HepG2 (cell line): ENCODE results near the gene GLIPR1L1. TPM values are rescaled to one million over a fixed set of nuclear protein-coding genes. Genes with fewer than 3 reads are reported as not detected.
A peak's percentile ranks its signal among the peaks of the same experiment; 100 is the strongest.

Experiments used
- AKNA ChIP-seq: sonication (generic); formaldehyde crosslinking; IDR thresholded peaks from 2 replicates; pipeline ENCODE4 v1.4.0; 2020; ENCODE audit warnings: missing genetic modification reagents, borderline replicate concordance
- CENPX ChIP-seq: sonication (generic); formaldehyde crosslinking; IDR thresholded peaks from 2 replicates; pipeline ENCODE4 v1.9.0; 2021; ENCODE audit warnings: mild to moderate bottlenecking, missing genetic modification reagents, moderate library complexity
- GABPA ChIP-seq, 2 experiments: IDR thresholded peaks; 2 replicates each; pipeline ENCODE4 v1.6.1; 2011 to 2016; ENCODE audit warnings: low read depth in 2 of 2, low read length in 1 of 2, missing biosample characterization in 1 of 2, missing genetic modification characterization in 1 of 2
- HNRNPK ChIP-seq: fragments of 200-400 bp; formaldehyde crosslinking; IDR thresholded peaks from 2 replicates; pipeline ENCODE4 v1.6.1; 2018; ENCODE audit warnings: low read length, low read depth, moderate library complexity, mild to moderate bottlenecking; ENCODE audit not compliant: poor library complexity, severe bottlenecking
- KLF12 ChIP-seq: sonication (generic); formaldehyde crosslinking; IDR thresholded peaks from 2 replicates; pipeline ENCODE4 v1.4.0; 2020; ENCODE audit warnings: missing genetic modification reagents, borderline replicate concordance
- SPEN ChIP-seq: sonication (generic); formaldehyde crosslinking; IDR thresholded peaks from 2 replicates; pipeline ENCODE4 v1.5.1; 2020; ENCODE audit warnings: low read depth, mild to moderate bottlenecking, missing genetic modification reagents
- ZNF333 ChIP-seq: sonication (generic); formaldehyde crosslinking; IDR thresholded peaks from 2 replicates; pipeline ENCODE4 v1.4.0; 2020; ENCODE audit warnings: mild to moderate bottlenecking, missing genetic modification reagents, borderline replicate concordance
- ZNF687 ChIP-seq: sonication (generic); formaldehyde crosslinking; IDR thresholded peaks from 2 replicates; pipeline ENCODE4 v1.5.1; 2020; ENCODE audit warnings: mild to moderate bottlenecking, missing genetic modification reagents, moderate library complexity
- polyA plus RNA-seq, 8 experiments: library from polyadenylated mRNA; depleted of rRNA in 3 of 8; stranded (reverse) in 7 of 8; unstranded in 1 of 8; fragments of >200 nt; fragmentation: Illumina TruSeq in 4 of 8; extraction: Trizol in 4 of 8; gene quantifications; 2 replicates each; pipeline versions ENCODE4 v1.2.1 to v1.2.3, GENCODE V29; 2011 to 2016; ENCODE audit warnings: low read depth in 4 of 8, missing spikeins in 1 of 8, mixed read lengths in 1 of 8; ENCODE audit not compliant: insufficient read depth in 1 of 8
- total RNA-seq, 5 experiments: library from RNA; depleted of rRNA; stranded (reverse); fragments of >200 nt; fragmentation: Illumina TruSeq; extraction: Trizol; gene quantifications; 2 replicates each; pipeline ENCODE4 v1.2.3, GENCODE V29; 2016; ENCODE audit warnings: low read depth in 1 of 5
- TF ChIP-seq, protein P1 (sequence below): sonication (generic); formaldehyde crosslinking; IDR thresholded peaks from 2 replicates; pipeline ENCODE4 v1.9.0; 2021; ENCODE audit warnings: missing genetic modification reagents, borderline replicate concordance
- TF ChIP-seq, protein P2 (sequence below): sonication (generic); formaldehyde crosslinking; IDR thresholded peaks from 2 replicates; pipeline ENCODE4 v1.4.0; 2020; ENCODE audit warnings: missing genetic modification reagents

The GLIPR1L1 gene
- total and polyA plus RNA-seq, 2 of the 13 experiments (the other 11 are each of a cell fraction or from before 2014, with no cell fraction given): not detected

DNA sequence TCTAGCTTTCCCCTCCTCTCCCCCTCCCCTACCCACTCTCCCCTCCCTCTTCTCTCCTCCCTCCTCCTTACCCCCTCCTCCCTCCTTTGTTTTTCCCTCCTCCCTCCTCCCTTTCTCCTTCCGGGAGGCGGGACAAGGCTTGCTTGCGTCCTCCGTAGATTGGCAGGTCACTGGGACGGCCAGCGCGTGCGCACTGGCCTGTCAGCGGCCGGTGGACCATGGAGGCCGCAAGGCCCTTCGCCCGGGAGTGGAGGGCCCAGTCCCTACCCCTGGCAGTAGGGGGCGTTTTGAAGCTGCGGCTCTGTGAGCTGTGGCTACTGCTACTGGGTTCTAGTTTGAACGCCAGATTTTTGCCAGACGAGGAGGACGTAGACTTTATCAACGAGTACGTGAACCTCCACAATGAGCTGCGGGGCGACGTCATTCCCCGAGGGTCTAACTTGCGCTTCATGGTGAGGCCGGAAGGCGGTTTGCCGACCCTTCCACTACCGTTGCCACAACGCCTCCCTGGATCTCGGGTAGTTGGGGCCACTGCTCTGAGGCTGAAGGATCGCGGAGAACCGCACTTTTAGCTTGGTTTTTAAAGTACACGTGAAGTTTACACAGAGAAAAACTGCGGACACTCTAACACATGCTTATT lies 56.5 kb downstream of the GLIPR1L1 start, which contains the start of gene GLIPR1L2 (continued):
- no peak for TF ChIP-seq AKNA (CRISPR knock-in tag)
- TF ChIP-seq GABPA (IDR thresholded peaks at IDR 0.05; ENCODE audit: low read depth, low read length): no peak
- TF ChIP-seq GABPA (CRISPR knock-in tag; IDR thresholded peaks at IDR 0.05; ENCODE audit: low read depth): peak; percentile 73
- TF ChIP-seq HNRNPK: peak; percentile 64
- TF ChIP-seq SPEN: no peak
- TF ChIP-seq, protein P1, sequence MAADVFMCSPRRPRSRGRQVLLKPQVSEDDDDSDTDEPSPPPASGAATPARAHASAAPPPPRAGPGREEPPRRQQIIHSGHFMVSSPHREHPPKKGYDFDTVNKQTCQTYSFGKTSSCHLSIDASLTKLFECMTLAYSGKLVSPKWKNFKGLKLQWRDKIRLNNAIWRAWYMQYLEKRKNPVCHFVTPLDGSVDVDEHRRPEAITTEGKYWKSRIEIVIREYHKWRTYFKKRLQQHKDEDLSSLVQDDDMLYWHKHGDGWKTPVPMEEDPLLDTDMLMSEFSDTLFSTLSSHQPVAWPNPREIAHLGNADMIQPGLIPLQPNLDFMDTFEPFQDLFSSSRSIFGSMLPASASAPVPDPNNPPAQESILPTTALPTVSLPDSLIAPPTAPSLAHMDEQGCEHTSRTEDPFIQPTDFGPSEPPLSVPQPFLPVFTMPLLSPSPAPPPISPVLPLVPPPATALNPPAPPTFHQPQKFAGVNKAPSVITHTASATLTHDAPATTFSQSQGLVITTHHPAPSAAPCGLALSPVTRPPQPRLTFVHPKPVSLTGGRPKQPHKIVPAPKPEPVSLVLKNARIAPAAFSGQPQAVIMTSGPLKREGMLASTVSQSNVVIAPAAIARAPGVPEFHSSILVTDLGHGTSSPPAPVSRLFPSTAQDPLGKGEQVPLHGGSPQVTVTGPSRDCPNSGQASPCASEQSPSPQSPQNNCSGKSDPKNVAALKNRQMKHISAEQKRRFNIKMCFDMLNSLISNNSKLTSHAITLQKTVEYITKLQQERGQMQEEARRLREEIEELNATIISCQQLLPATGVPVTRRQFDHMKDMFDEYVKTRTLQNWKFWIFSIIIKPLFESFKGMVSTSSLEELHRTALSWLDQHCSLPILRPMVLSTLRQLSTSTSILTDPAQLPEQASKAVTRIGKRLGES (CRISPR knock-in tag): no peak
- TF ChIP-seq ZNF333 (CRISPR knock-in tag): no peak
- TF ChIP-seq, protein P2, sequence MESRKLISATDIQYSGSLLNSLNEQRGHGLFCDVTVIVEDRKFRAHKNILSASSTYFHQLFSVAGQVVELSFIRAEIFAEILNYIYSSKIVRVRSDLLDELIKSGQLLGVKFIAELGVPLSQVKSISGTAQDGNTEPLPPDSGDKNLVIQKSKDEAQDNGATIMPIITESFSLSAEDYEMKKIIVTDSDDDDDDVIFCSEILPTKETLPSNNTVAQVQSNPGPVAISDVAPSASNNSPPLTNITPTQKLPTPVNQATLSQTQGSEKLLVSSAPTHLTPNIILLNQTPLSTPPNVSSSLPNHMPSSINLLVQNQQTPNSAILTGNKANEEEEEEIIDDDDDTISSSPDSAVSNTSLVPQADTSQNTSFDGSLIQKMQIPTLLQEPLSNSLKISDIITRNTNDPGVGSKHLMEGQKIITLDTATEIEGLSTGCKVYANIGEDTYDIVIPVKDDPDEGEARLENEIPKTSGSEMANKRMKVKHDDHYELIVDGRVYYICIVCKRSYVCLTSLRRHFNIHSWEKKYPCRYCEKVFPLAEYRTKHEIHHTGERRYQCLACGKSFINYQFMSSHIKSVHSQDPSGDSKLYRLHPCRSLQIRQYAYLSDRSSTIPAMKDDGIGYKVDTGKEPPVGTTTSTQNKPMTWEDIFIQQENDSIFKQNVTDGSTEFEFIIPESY (CRISPR knock-in tag): peak; percentile 84
- TF ChIP-seq CENPX (CRISPR knock-in tag): no peak
- TF ChIP-seq ZNF687 (CRISPR knock-in tag): peak; percentile 36; the same call in 1 of the 2 replicates
- no peak for TF ChIP-seq KLF12 (CRISPR knock-in tag)
- TF ChIP-seq, all 625 proteins: peak for 19
